Measurements from ENCODE around the gene NOA1. TPM values are rescaled to one million over a fixed set of nuclear protein-coding genes. Genes with fewer than 3 reads are reported as not detected.

The NOA1 gene
- total and polyA plus RNA-seq, 5 donors, result 7.8 to 12.5 (median 9.5) TPM

DNA sequence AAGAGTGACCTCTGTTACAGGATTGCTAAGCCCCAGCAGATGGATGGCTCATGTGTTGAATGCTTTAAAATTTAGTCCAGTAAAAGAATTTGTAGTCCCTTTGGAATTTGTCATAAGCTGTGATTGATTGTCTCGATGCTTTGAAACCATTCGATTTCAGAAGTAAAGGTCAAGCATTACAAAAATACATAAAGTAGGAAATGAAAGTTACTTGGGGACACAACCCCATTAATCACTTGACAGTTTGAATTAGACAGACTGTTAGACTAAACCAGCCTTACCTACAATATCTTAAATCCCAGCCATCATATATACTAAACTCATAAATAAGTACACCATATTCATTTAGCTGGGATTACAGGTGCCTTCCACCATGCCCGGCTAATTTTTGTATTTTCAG is 63.1 kb downstream of the NOA1 start:
- ATAC-seq, result no peak
- Histone ChIP-seq H3K4me1 (ENCODE audit: control insufficient read depth, insufficient read depth, low read length) (peaks cover 9% of the 10 kb centered on the region), H3K27ac (ENCODE audit: low read length) (no peak overlapping the region), H3K9me3 (ENCODE audit: control insufficient read depth, low read length) (no peaks in the 10 kb centered on the region), H3K4me3 (ENCODE audit: low read length) (no peak overlapping the region), H3K27me3 (ENCODE audit: control insufficient read depth, insufficient read depth) (no peaks in the 10 kb centered on the region)
- no peak for DNase-seq
- WGBS, result 80% methylated on average over 3 of the region's 3 CpGs
- intact Hi-C loops (cut with DNase I), result loop anchor here in 1 of 4 donors (10.0 kb wide), 1 partner anchor 60 kb away; the partner anchor contains the start of genes NOA1 and POLR2B

Other genes starting within 250 kb of the NOA1 start
- 10 to 100 TPM in 3 of 4 donors, 1 to 10 TPM in 1; 1.9 to 24.1 (median 19.1) TPM for gene SPINK2, start 155.9 kb downstream of the NOA1 start, total RNA-seq
- gene SPINK2, start 155.9 kb downstream of the NOA1 start, polyA plus RNA-seq, result 36.1 TPM
- 10 to 100 TPM; 30.8 to 35.4 (median 34.6) TPM for gene REST, start 69.7 kb downstream of the NOA1 start, total RNA-seq
- gene REST, start 69.7 kb downstream of the NOA1 start, polyA plus RNA-seq, result 5.6 TPM
- gene POLR2B, start 1.3 kb upstream of the NOA1 start, total RNA-seq, result 10 to 100 TPM; 69.3 to 80.9 (median 73.9) TPM
- gene POLR2B, start 1.3 kb upstream of the NOA1 start, polyA plus RNA-seq, result 38.1 TPM
- 100 to 1,000 TPM; 813 to 983 (median 905) TPM for gene IGFBP7, start 132.8 kb upstream of the NOA1 start, total RNA-seq
- gene IGFBP7, start 132.8 kb upstream of the NOA1 start, polyA plus RNA-seq, result 809 TPM